ENCODE results near the gene MDP1.
"Not testable (repeated sequence)": the region's sequence is repeated elsewhere in the genome, so short reads cannot be mapped to it uniquely, and the experiment has no call there.

Gene MDP1

DNA sequence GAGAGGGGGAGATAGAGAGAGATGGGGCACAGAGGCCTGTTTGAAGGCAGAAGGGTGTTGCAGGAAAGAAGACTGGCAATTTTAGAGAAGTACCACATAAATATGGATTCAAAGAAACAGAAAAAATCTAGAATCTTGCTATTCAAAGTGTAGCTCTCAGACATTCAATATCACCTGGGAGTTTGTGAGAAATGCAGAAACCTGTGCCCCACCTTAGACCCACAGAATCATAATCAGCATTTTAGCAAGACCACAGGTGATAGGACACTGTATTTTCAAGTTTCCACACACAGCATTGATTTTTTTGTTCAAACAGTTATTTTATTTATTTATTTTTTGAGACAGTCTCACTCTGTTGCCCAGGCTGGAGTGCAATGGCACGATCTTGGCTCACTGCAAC is 13.0 kb upstream of the MDP1 start:
- no peak for DNase-seq

GRCh38 chr14:24226473-24226872 is 10.6 kb upstream of the MDP1 start:
- DNase-seq = no peak

DNA sequence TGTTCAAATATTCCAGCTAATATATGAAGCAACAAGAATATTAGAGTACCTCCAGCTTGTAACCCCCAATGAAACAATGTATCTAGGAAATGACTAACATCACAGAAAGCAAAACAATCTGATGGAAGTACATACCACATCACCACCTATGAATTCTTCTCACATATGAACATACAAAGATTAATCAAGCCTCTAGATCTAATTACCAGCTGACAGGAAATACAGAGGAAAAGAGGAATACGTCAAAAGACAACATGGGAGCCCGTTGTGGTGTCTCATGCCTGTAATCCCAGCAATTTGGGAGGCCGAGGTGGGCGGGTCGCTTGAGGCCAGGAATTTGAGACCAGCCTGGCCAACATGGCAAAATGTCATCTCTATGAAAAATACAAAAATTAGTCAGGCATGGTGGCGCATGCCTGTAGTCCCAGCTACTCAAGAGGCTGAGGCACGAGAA is 8.8 kb upstream of the MDP1 start:
- no peak for DNase-seq

- DNase-seq = not testable (repeated sequence)
Observed at GRCh38 chr14:24222987-24223386, 7.1 kb upstream of the MDP1 start.

GRCh38 chr14:24219521-24219920 is 3.7 kb upstream of the MDP1 start:
- no peak for DNase-seq

GRCh38 chr14:24219080-24219479 is 3.2 kb upstream of the MDP1 start:
- DNase-seq = no peak

GRCh38 chr14:24216876-24217275 is 1.0 kb upstream of the MDP1 start:
- DNase-seq = not testable (repeated sequence)

DNA sequence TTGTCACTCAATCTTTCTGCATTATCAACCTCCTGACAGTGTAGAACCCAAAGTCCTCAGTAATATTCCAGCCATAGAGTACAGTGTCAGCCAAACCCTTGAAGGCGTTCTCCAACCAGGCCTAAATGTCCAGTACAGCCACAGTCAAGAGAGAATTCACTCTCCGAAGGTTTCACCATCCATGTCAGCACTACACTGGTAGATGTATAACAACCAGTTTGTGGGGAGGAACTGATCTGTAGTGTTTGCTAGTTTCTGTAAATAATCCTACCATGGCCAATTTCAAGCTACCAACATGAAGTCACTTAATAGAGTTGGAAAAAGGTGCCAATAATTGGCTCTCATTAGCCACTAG is 456 bp upstream of the MDP1 start:
- no peak for DNase-seq

DNA sequence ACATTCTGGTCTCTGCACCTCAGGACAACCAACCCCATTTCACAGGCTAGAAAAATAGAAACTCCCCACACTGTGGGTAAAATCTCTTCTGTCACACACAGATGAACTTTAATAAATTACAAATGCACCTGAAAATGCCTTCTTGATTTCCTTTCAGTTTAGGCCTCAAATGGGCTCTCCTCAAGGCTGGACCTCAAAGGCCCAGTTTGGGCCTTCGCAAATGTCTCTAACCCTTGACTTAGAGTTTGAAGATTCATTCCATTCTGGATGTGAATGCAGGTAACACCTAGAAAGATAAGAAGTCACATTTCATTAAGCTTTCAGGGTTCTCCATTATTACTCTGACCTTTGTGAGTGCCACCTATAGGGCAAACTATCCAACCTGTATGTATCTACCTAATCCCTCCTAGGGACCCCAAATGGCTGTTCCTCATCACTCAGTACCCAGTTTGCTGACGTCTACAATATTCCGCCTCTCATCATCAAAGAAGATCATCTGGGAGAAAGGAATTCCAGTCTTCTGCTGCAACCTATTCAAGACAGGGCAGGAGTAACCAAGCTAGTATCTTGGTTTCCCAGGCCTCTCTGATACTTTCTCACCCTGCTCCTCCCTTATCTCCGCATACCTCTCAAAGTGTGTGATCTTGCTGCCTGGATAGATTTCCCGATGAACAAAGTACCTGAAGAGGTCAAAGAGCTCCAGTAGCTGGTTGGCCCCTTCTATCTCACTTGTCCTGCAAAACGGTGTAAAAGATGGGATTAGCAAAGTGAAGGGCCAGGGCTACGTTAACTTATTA is 1.8 kb downstream of the MDP1 start:
- no peak for DNase-seq

DNA sequence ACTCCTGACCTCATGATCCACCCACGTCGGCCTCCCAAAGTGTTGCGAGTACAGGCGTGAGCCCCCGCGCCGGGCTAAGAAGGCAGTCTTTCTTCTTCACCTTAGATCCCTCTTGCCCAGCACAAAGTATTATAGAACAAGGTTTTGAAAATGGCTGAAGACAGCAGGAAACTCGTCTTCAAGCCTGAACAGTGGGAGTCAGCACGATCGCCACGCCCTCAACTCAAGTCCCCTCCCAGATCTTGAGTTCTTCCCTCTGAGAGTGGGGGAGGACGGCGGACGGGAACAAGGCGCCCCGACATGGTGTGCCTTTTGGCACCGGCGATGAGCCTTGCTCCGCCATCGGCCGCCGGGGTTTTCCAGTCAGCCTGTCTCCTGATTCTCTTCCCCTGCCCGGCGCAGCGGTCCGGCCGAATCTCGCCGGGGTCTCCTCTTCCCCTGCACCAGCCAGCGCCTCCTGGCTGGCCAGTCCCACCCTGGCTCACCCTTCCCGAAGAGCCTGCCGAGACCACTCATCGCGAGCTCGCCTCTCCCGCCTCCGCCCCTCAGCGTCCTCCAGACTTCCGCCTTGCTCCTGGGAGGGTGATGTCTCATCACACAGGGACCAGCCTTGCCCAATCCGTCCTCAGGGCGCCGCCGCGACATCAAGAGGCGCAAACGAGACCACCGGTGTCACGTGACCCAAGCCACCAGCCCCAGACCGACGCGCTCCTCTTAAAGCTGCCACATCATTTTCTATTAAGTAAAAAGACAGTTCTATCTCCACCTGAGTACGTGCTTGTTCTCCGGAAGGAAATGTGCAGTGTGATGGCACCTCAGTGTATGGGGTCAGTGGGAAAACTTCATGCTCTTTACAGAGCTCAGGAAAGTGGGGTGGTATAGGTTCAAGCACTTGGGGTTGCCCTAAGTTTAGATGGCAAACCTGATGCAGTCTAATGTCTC is 2.7 kb downstream of the MDP1 start, which contains the start of gene CHMP4A:
Gene CHMP4A, minus strand, starts transcription at position 565 of the 942 bp plus-strand sequence. Its CDS starts 49 bp downstream, at position 516.
- DNase-seq = peak; percentile 97

- DNase-seq = peak; percentile 18
Observed at GRCh38 chr14:24211311-24211710, 4.6 kb downstream of the MDP1 start.

- DNase-seq = peak; percentile 2
Observed at GRCh38 chr14:24207625-24208024, 8.2 kb downstream of the MDP1 start.

DNA sequence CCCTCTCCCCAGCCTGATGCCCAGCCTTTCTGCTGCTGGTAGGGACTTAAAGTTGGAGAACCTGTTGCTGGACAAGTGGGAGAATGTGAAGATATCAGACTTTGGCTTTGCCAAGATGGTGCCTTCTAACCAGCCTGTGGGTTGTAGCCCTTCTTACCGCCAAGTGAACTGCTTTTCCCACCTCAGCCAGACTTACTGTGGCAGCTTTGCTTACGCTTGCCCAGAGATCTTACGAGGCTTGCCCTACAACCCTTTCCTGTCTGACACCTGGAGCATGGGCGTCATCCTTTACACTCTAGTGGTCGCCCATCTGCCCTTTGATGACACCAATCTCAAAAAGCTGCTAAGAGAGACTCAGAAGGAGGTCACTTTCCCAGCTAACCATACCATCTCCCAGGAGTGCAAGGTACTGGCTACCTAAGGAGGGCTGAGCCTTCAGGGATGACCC is 8.7 kb downstream of the MDP1 start:
- DNase-seq = peak; percentile 19

- DNase-seq = peak; percentile 21
Observed at GRCh38 chr14:24206260-24207103, 9.4 kb downstream of the MDP1 start.

DNA sequence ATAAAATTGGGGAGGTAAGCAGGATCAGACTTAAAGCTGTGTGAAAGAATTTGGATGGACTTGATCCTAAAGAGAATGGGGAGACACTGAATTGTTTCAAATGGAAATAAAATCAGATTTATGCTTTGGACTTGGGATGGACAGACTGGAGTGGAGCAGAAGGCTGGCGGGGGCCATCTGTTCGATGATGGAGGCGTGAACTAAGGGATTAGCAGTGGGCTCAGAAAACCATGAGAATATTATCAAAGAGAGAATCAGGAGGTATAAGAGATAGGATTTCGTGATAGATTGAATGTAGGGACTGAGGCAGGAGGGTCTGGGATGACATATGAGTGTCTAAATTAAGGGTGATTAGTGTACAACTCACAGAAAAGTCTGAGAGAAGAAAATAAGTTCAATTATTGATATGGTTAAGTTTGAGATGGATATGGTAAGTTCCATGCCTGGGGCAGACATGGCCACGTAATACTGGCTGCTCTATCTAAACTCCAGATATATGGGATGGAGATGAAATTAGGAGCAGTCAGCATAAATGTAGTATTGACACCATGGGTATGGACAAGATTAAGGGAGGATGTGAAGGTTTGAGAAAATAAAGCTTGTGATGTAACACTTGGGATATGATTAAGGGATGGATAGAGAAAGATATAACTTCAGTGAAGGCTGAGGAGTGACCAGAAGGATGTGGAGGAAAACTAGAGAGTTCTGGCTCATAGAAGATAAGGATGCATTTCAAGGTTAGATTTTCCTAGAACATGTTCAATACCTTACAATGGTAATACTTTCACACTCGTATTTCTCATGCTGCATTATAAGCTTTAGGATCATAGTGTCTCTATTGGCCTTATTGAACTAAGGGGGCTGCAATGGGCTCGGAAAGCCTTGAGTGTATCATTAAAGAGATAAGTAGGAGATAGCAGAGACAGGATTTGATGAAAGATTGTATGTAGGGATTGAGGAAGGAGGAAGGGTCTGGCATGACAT is 11.4 kb downstream of the MDP1 start:
- no peak for DNase-seq

- not testable (repeated sequence) for DNase-seq
Observed at GRCh38 chr14:24203249-24203886, 12.5 kb downstream of the MDP1 start.

GRCh38 chr14:24202538-24202937 is 13.3 kb downstream of the MDP1 start:
- DNase-seq = not testable (repeated sequence)

GRCh38 chr14:24198814-24199524 is 16.9 kb downstream of the MDP1 start:
- DNase-seq = no peak

GRCh38 chr14:24197056-24197450 is 18.8 kb downstream of the MDP1 start:
- no peak for DNase-seq
